Stomach (tissue), 4 donors: Measurements from ENCODE around the gene ALDH1A2.

Experiments
- POLR2A ChIP-seq, 4 donors: fragments of 450-650 bp; IDR thresholded peaks; one replicate each; pipeline ENCODE4 v1.6.1; 2016; ENCODE audit warnings: antibody characterized with exemption in 4 of 4, control low read depth in 2 of 4, mild to moderate bottlenecking in 1 of 4, moderate library complexity in 1 of 4
- POLR2AphosphoS5 ChIP-seq, 3 donors: sonication (generic); formaldehyde crosslinking; IDR thresholded peaks; one replicate each; pipeline ENCODE4 v1.6.1; 2016; ENCODE audit warnings: antibody characterized with exemption in 3 of 3
- TF ChIP-seq, protein P1 (sequence below), 7 experiments: fragments of 450-650 bp in 4 of 7; fragments of 200-600 bp in 3 of 7; sonication (generic) in 3 of 7; IDR thresholded peaks; one replicate each; pipeline ENCODE4 v1.5.1; 2016 to 2019; ENCODE audit warnings: antibody characterized with exemption in 7 of 7, control low read depth in 2 of 7, mild to moderate bottlenecking in 1 of 7

DNA sequence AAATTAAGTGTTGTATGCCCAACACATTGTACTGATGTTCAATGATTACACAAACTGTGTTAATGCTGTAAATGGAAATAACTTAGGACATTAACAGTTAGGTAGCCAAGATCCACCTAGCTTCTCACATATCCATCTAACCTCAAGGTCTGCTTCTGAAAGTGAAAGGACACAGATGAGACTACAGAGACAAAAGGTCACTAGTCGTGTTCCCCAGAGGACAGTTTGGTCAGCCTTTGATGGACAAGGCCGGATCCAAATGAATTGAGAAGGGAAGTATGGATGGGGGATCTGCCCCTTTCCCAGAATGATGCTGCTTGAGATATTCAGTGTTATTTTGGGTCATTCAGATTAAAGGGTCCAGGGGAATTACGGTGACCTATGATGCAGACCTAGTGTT, 17.2 kb downstream of the ALDH1A2 start:
- TF ChIP-seq, protein P1, sequence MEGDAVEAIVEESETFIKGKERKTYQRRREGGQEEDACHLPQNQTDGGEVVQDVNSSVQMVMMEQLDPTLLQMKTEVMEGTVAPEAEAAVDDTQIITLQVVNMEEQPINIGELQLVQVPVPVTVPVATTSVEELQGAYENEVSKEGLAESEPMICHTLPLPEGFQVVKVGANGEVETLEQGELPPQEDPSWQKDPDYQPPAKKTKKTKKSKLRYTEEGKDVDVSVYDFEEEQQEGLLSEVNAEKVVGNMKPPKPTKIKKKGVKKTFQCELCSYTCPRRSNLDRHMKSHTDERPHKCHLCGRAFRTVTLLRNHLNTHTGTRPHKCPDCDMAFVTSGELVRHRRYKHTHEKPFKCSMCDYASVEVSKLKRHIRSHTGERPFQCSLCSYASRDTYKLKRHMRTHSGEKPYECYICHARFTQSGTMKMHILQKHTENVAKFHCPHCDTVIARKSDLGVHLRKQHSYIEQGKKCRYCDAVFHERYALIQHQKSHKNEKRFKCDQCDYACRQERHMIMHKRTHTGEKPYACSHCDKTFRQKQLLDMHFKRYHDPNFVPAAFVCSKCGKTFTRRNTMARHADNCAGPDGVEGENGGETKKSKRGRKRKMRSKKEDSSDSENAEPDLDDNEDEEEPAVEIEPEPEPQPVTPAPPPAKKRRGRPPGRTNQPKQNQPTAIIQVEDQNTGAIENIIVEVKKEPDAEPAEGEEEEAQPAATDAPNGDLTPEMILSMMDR (IDR thresholded peaks at IDR 0.05), result no peak
- TF ChIP-seq POLR2AphosphoS5 (IDR thresholded peaks at IDR 0.05) (no peak), POLR2A (IDR thresholded peaks at IDR 0.05) (no peak)
